ENCODE results near the gene ADD1.

Gene ADD1

GRCh38 chr4:2871466-2871865, 27.8 kb downstream of the ADD1 start:
- Histone ChIP-seq H3K27ac (ENCODE audit: low read depth, low read length) (no peak overlapping the region), H3K4me2 (ENCODE audit: low read length) (peak overlapping the region; percentile 13; the same call in 1 of the 2 replicates), H4K20me1 (ENCODE audit: control insufficient read depth, insufficient read depth, low read depth, low read length) (0 out of 2 replicates have a peak, but pooled peaks cover 4% of the 10 kb centered on the region), H3K79me2 (ENCODE audit: control insufficient read depth, low read length) (peaks cover 23% of the 10 kb centered on the region), H3K9me3 (ENCODE audit: control insufficient read depth, insufficient read depth, low read length) (no peaks in the 10 kb centered on the region), H3K9me2 (replicated peaks; ENCODE audit: control insufficient read depth, low read length) (no peaks in the 10 kb centered on the region), H3K4me3 (ENCODE audit: low read length) (no peak overlapping the region), H3K27me3 (ENCODE audit: control insufficient read depth, low read length) (no peaks in the 10 kb centered on the region), H3F3A (ENCODE audit: control insufficient read depth, insufficient read depth) (no peaks in the 10 kb centered on the region), H3K36me3 (ENCODE audit: control insufficient read depth, low read length) (no peaks in the 10 kb centered on the region), H3K4me1 (ENCODE audit: control insufficient read depth, low read length) (peaks cover 12% of the 10 kb centered on the region)
- TF ChIP-seq EZH2phosphoT487 (IDR thresholded peaks at IDR 0.05; ENCODE audit: borderline replicate concordance, low read length): no peak
- TF ChIP-seq, protein P1, sequence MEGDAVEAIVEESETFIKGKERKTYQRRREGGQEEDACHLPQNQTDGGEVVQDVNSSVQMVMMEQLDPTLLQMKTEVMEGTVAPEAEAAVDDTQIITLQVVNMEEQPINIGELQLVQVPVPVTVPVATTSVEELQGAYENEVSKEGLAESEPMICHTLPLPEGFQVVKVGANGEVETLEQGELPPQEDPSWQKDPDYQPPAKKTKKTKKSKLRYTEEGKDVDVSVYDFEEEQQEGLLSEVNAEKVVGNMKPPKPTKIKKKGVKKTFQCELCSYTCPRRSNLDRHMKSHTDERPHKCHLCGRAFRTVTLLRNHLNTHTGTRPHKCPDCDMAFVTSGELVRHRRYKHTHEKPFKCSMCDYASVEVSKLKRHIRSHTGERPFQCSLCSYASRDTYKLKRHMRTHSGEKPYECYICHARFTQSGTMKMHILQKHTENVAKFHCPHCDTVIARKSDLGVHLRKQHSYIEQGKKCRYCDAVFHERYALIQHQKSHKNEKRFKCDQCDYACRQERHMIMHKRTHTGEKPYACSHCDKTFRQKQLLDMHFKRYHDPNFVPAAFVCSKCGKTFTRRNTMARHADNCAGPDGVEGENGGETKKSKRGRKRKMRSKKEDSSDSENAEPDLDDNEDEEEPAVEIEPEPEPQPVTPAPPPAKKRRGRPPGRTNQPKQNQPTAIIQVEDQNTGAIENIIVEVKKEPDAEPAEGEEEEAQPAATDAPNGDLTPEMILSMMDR (IDR thresholded peaks at IDR 0.05; ENCODE audit: low read depth, low read length, poor library complexity, severe bottlenecking): no peak

- Histone ChIP-seq H3F3A (ENCODE audit: control insufficient read depth, insufficient read depth) (no peaks in the 10 kb centered on the region), H3K4me1 (ENCODE audit: control insufficient read depth, low read length) (peaks cover 12% of the 10 kb centered on the region), H3K27me3 (ENCODE audit: control insufficient read depth, low read length) (no peaks in the 10 kb centered on the region), H3K36me3 (ENCODE audit: control insufficient read depth, low read length) (no peaks in the 10 kb centered on the region), H3K4me3 (ENCODE audit: low read length) (no peak overlapping the region), H3K4me2 (ENCODE audit: low read length) (peak overlapping the region; percentile 13; the same call in 1 of the 2 replicates), H3K9me2 (replicated peaks; ENCODE audit: control insufficient read depth, low read length) (no peaks in the 10 kb centered on the region), H4K20me1 (ENCODE audit: control insufficient read depth, insufficient read depth, low read depth, low read length) (0 out of 2 replicates have a peak, but pooled peaks cover 4% of the 10 kb centered on the region), H3K9me3 (ENCODE audit: control insufficient read depth, insufficient read depth, low read length) (no peaks in the 10 kb centered on the region), H3K79me2 (ENCODE audit: control insufficient read depth, low read length) (peaks cover 23% of the 10 kb centered on the region), H3K27ac (ENCODE audit: low read depth, low read length) (no peak overlapping the region)
- no peak for TF ChIP-seq EZH2phosphoT487 (IDR thresholded peaks at IDR 0.05; ENCODE audit: borderline replicate concordance, low read length)
- TF ChIP-seq, protein P1 (IDR thresholded peaks at IDR 0.05; ENCODE audit: low read depth, low read length, poor library complexity, severe bottlenecking): no peak
These were observed 28.3 kb downstream of the ADD1 start for GRCh38 chr4:2871911-2872310.

GRCh38 chr4:2873329-2873728, 29.7 kb downstream of the ADD1 start:
- no peak overlapping the region for H3K4me2 ChIP-seq (ENCODE audit: low read length)

More at GRCh38 chr4:2873329-2873728, 29.7 kb downstream of the ADD1 start:
- H3K36me3 ChIP-seq (ENCODE audit: control insufficient read depth, low read length): no peaks in the 10 kb centered on the region
- H3K4me3 ChIP-seq (ENCODE audit: low read length): no peak overlapping the region
- no peaks in the 10 kb centered on the region for H3K9me3 ChIP-seq (ENCODE audit: control insufficient read depth, insufficient read depth, low read length)
- no peaks in the 10 kb centered on the region for H3F3A ChIP-seq (ENCODE audit: control insufficient read depth, insufficient read depth)
- H4K20me1 ChIP-seq (ENCODE audit: control insufficient read depth, insufficient read depth, low read depth, low read length): 0 out of 2 replicates have a peak, but pooled peaks cover 4% of the 10 kb centered on the region
- no peaks in the 10 kb centered on the region for H3K27me3 ChIP-seq (ENCODE audit: control insufficient read depth, low read length)
- TF ChIP-seq, protein P1 (IDR thresholded peaks at IDR 0.05; ENCODE audit: low read depth, low read length, poor library complexity, severe bottlenecking): no peak
- no peak for TF ChIP-seq EZH2phosphoT487 (IDR thresholded peaks at IDR 0.05; ENCODE audit: borderline replicate concordance, low read length)
- H3K9me2 ChIP-seq (replicated peaks; ENCODE audit: control insufficient read depth, low read length): no peaks in the 10 kb centered on the region
- H3K27ac ChIP-seq (ENCODE audit: low read depth, low read length): no peak overlapping the region
- peaks cover 20% of the 10 kb centered on the region for H3K79me2 ChIP-seq (ENCODE audit: control insufficient read depth, low read length)
- peaks cover 12% of the 10 kb centered on the region for H3K4me1 ChIP-seq (ENCODE audit: control insufficient read depth, low read length)

Measured in DOHH2 (cell line).